AG04450 (cell line): ENCODE data around the gene SORL1. TPM values are rescaled to one million over a fixed set of nuclear protein-coding genes. Genes with fewer than 3 reads are reported as not detected.
A peak's percentile ranks its signal among the peaks of the same experiment; 100 is the strongest.

Experiments used
- CTCF ChIA-PET: fragments of 300-600, 350-600 bp; formaldehyde crosslinking; extraction: SDS; loops from one replicate; lab custom pipeline; 2022; ENCODE audit warnings: antibody characterized with exemption, inconsistent platforms; lab: Charles Lee
- POLR2A ChIA-PET: fragments of 350-600 bp; formaldehyde crosslinking; extraction: SDS; loops from one replicate; lab custom pipeline; 2021; ENCODE audit warnings: antibody characterized with exemption, inconsistent platforms; lab: Yijun Ruan, JAX
- DNase-seq: peaks from one replicate; pipeline ENCODE4 v3.0.0-alpha.2; 2011; ENCODE audit warnings: low read depth, low spot score
- H3K27ac ChIP-seq: one replicate; pipeline ENCODE4 v1.5.1; 2012; ENCODE audit warnings: low read depth, low read length, control low read depth
- H3K27me3 ChIP-seq: one replicate; pipeline ENCODE4 v1.6.0; 2012; ENCODE audit warnings: low read length; ENCODE audit not compliant: control insufficient read depth, insufficient read depth
- H3K4me3 ChIP-seq: 2 replicates; pipeline ENCODE4 v1.5.1; 2011; ENCODE audit warnings: mild to moderate bottlenecking, low read depth, low read length, control low read depth
- H3K9me3 ChIP-seq: 2 replicates; pipeline ENCODE4 v1.5.1; 2012; ENCODE audit warnings: low read length; ENCODE audit not compliant: control insufficient read depth, insufficient read depth
- polyA plus RNA-seq: library from polyadenylated mRNA; depleted of rRNA; stranded (reverse); fragments of >200 nt; gene quantifications from 2 replicates; pipeline ENCODE4 v1.2.3, GENCODE V29; 2011
- TF ChIP-seq, protein P1 (sequence below): IDR thresholded peaks from 2 replicates; pipeline ENCODE4 v1.5.1; 2011; ENCODE audit warnings: low read depth, low read length, control low read depth, inconsistent platforms

Gene SORL1
- polyA plus RNA-seq, 1 experiment = 5.4 TPM

DNA sequence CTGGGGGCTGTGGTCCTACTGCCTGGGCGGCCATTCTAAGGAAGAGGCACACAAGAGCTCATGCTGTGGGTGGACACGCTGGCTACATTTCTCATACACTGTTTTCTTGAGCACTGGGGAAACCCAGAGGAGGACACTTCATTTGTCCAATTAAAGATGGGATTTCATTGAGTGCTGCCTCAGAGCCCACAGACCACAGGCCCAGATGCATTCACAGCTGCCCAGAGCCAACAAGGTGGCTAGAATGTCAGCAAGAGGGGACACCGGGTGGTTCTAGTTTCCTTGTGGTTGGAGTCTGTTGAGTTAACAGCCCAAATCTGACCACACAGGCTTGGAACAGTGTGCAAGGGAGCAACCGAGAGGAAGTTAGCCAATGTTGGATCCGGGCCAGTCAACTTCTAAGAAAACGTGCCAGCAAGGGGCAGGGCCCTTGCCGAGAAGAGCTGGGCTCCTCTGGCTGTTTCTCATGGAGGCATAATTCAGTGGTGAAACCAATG lies 35.0 kb upstream of the SORL1 start:
- Histone ChIP-seq H3K4me3 (no peak overlapping the region), H3K27me3 (peaks cover 6% of the 10 kb centered on the region), H3K27ac (no peak overlapping the region), H3K9me3 (no peaks in the 10 kb centered on the region)
- ChIA-PET POLR2A (interaction anchor here (0.7 kb wide), 1 partner anchor 10 kb away, joined by 7 read pairs; no protein-coding TSS in a partner anchor), CTCF (no interaction called here)
- DNase-seq = peak; percentile 15
- TF ChIP-seq, protein P1, sequence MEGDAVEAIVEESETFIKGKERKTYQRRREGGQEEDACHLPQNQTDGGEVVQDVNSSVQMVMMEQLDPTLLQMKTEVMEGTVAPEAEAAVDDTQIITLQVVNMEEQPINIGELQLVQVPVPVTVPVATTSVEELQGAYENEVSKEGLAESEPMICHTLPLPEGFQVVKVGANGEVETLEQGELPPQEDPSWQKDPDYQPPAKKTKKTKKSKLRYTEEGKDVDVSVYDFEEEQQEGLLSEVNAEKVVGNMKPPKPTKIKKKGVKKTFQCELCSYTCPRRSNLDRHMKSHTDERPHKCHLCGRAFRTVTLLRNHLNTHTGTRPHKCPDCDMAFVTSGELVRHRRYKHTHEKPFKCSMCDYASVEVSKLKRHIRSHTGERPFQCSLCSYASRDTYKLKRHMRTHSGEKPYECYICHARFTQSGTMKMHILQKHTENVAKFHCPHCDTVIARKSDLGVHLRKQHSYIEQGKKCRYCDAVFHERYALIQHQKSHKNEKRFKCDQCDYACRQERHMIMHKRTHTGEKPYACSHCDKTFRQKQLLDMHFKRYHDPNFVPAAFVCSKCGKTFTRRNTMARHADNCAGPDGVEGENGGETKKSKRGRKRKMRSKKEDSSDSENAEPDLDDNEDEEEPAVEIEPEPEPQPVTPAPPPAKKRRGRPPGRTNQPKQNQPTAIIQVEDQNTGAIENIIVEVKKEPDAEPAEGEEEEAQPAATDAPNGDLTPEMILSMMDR = no peak

DNA sequence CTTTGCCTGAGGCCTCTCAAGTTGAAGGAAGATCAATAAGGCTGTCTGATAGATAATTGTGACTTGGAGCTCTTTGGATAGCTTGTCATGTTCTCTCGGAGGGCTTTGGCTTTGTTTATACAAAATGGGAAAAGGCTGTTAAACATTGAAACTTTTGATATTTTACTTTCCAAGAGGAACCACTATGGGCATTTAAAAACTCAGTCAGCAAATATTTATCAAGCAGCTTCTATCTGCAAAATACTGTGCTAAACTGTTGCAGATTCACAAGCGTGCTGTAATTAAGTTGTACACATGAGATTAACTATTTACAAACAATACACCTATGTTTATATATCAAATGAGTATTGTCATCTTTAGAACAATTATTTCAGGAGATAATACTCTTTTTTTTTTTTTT lies 34.5 kb upstream of the SORL1 start:
- H3K4me3 ChIP-seq = no peak overlapping the region
- no peak overlapping the region for H3K27ac ChIP-seq
- H3K27me3 ChIP-seq = peaks cover 6% of the 10 kb centered on the region
- TF ChIP-seq, protein P1 = no peak
- POLR2A ChIA-PET = interaction anchor here (0.7 kb wide), 1 partner anchor 10 kb away, joined by 7 read pairs; no protein-coding TSS in a partner anchor
- DNase-seq = no peak
- CTCF ChIA-PET = no interaction called here
- no peaks in the 10 kb centered on the region for H3K9me3 ChIP-seq

DNA sequence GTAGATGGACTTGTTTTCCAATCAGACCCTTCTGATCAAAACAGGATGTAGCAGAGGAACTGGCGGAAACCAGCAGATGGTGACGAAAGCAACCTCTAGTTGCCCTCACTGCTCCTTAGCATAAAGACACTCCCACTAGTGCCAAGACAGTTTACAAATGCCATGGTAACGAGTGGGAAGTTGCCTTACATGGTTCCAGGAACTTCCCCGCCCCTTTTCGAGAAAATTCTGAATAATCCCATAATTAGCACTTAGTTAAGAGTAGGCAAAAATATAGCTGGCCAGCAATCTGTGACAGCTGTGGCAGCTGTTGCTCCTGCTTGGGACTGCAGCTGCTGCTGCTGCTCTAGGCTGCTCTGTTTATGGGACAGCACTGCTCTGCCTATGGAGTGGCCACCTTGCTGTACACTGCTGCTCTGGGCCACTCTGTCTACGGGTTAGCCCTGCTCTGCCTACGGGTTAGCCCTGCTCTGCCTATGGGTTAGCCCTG lies 33.4 kb upstream of the SORL1 start:
- TF ChIP-seq, protein P1 = no peak
- peaks cover 11% of the 10 kb centered on the region for H3K27me3 ChIP-seq
- POLR2A ChIA-PET = no interaction called here

DNA sequence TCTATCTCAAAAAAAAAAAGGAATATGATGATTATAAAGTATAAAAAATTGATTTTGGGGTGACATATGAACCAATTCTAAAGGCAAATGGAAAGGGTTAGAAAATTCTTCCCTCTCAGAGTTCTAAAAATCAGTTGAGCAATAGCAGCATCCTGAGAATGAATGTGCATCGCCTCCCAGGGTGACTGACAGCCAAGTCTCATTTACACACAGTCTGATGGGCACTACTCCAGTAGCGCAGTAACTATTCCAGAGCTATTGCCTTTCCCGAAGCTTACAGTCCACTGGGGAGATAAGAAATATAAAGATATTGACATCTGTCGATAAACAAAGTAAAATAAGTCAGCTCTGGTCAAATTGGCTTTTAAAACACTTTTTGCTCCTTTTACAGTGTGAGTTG lies 32.3 kb upstream of the SORL1 start:
- ChIA-PET CTCF (no interaction called here), POLR2A (no interaction called here)
- DNase-seq = no peak
- H3K9me3 ChIP-seq = no peaks in the 10 kb centered on the region
- peaks cover 11% of the 10 kb centered on the region for H3K27me3 ChIP-seq
- no peak overlapping the region for H3K4me3 ChIP-seq
- H3K27ac ChIP-seq = no peak overlapping the region
- TF ChIP-seq, protein P1 = no peak

More for the DNA sequence above, 33.4 kb upstream of the SORL1 start:
- CTCF ChIA-PET = no interaction called here
- H3K9me3 ChIP-seq = no peaks in the 10 kb centered on the region
- no peak overlapping the region for H3K27ac ChIP-seq
- no peak for DNase-seq
- no peak overlapping the region for H3K4me3 ChIP-seq

DNA sequence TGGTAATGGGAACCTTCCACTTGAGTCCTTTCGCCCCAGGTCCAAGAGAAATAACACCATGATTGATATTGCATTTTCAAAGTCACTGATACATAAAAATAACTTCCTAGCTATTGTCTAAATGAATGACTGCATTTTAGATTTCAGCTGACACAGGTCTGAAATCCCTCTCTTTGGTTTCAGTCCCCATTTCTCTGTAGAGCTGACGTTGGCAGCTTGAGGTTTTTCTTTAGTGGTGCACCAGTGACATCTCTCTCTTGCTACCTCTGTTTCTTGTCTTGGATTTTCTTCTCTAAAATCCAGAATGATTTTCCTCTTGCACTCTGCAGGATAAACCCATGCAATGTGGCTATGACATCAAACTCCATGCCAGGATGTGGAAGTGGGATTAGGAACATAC lies 31.7 kb upstream of the SORL1 start:
- Histone ChIP-seq H3K4me3 (no peak overlapping the region), H3K27me3 (peaks cover 11% of the 10 kb centered on the region), H3K27ac (no peak overlapping the region), H3K9me3 (no peaks in the 10 kb centered on the region)
- no peak for DNase-seq
- ChIA-PET POLR2A (no interaction called here), CTCF (no interaction called here)
- TF ChIP-seq, protein P1 = no peak
